ENCODE measurements around the gene MOG.

MOG gene

DNA sequence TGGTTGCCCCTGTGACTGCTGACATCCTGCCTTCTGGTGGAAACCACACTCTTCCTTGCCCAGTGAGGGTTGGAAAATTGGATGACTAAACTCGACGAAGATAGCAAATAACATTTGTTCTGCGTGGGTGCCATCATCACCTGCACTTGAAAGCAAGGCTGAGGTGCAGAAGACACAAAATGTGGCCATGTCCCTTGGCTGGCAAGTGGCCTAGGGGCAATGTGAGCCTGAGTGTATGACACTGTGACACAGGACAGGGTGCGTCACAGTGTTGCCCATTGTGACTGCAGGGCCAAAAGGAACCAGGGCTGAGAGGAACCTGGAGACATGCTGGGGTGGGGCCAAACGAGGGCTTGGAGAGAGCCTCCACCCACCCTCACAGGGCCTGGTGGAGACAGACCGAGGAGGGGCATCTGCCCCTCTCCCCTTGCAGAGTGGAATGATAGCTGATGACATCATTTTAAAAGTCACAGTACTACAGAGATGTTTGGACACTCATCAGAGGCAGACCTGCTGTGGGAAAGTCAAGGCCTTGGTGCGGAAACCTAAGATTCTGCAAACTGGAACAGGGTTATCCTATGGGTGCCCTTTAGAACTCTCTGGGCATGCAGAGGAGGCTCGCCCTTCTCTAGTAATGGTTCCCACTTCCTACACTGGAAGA is 53.5 kb downstream of the MOG start:
- Histone ChIP-seq H3K4me1 (ENCODE audit: low read length) (peaks cover 13% of the 10 kb centered on the region), H3K79me2 (ENCODE audit: low read length) (no peaks in the 10 kb centered on the region), H2AFZ (ENCODE audit: low read depth, low read length) (no peak overlapping the region), H3K36me3 (replicated peaks; ENCODE audit: low read depth, low read length) (no peaks in the 10 kb centered on the region), H3K9ac (ENCODE audit: low read length) (no peak overlapping the region), H3K4me3 (ENCODE audit: low read length) (no peak overlapping the region), H3K27ac (ENCODE audit: low read length) (no peak overlapping the region), H3K27me3 (ENCODE audit: low read depth, low read length) (peaks cover 20% of the 10 kb centered on the region), H3K9me3 (ENCODE audit: insufficient read depth, low read length) (no peaks in the 10 kb centered on the region), H4K20me1 (ENCODE audit: insufficient read depth, low read length) (no peaks in the 10 kb centered on the region), H3K4me2 (ENCODE audit: low read length) (no peak overlapping the region)
- no peak for TF ChIP-seq CTCF (IDR thresholded peaks at IDR 0.05; ENCODE audit: low read depth, low read length)
- TF ChIP-seq EZH2phosphoT487 (IDR thresholded peaks at IDR 0.05; ENCODE audit: low read depth), result no peak

DNA sequence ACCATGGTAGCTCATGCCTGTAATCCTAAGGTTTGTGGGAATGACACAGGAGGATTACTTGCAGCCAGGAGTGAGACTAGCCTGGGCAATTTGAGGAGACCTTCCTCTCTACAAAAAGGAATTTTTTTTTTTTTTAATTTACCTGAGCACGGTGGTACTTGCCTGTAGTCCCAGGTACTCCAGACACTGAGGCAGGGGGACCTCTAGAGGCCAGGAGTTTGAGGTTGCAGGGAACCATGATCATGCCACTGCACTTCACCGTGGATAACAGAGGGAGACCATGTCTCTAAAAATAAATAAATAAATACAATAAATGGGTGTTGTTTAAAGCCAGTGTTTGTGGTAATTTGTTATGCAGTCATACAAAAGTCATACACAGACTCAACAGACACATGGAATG is 64.0 kb downstream of the MOG start:
- no peak overlapping the region for H2AFZ ChIP-seq (ENCODE audit: low read depth, low read length)
- no peak overlapping the region for H3K4me3 ChIP-seq (ENCODE audit: low read length)
- H3K9me3 ChIP-seq (ENCODE audit: insufficient read depth, low read length), result no peaks in the 10 kb centered on the region
- H4K20me1 ChIP-seq (ENCODE audit: insufficient read depth, low read length), result 0 out of 2 replicates have a peak, but pooled peaks cover 4% of the 10 kb centered on the region
- TF ChIP-seq CTCF (IDR thresholded peaks at IDR 0.05; ENCODE audit: low read depth, low read length) (peak; percentile 36), EZH2phosphoT487 (IDR thresholded peaks at IDR 0.05; ENCODE audit: low read depth) (no peak)
- H3K36me3 ChIP-seq (replicated peaks; ENCODE audit: low read depth, low read length), result peaks cover 10% of the 10 kb centered on the region
- peaks cover 10% of the 10 kb centered on the region; the same call in 1 of the 2 replicates for H3K79me2 ChIP-seq (ENCODE audit: low read length)
- no peaks in the 10 kb centered on the region for H3K27me3 ChIP-seq (ENCODE audit: low read depth, low read length)
- H3K4me2 ChIP-seq (ENCODE audit: low read length), result no peak overlapping the region
- no peak overlapping the region for H3K27ac ChIP-seq (ENCODE audit: low read length)
- peaks cover 6% of the 10 kb centered on the region for H3K4me1 ChIP-seq (ENCODE audit: low read length)
- no peak overlapping the region for H3K9ac ChIP-seq (ENCODE audit: low read length)

Data from OCI-LY3 (cell line).